Lower lobe of right lung (tissue), 2 donors: Measurements from ENCODE around the gene AKT1S1. TPM values are rescaled to one million over a fixed set of nuclear protein-coding genes. Genes with fewer than 3 reads are reported as not detected.

Experiments used
- ATAC-seq, 2 donors: fragments of 200-7000 bp; cut with Tn5 transposase; one replicate each; pipeline ENCODE4 v1.9.1; 2020 to 2022; ENCODE audit warnings: mild to moderate bottlenecking in 2 of 2, moderate library complexity in 2 of 2
- DNase-seq: peaks from one replicate; pipeline ENCODE4 v3.0.0-alpha.2; 2020
- H3K27ac ChIP-seq: fragments of 200-600 bp; one replicate; pipeline ENCODE4 v1.8.0; 2022
- H3K27me3 ChIP-seq: fragments of 200-600 bp; one replicate; pipeline ENCODE4 v1.8.0; 2022; ENCODE audit warnings: low read depth
- H3K36me3 ChIP-seq: fragments of 200-600 bp; one replicate; pipeline ENCODE4 v1.8.0; 2022; ENCODE audit warnings: mild to moderate bottlenecking
- H3K4me1 ChIP-seq: fragments of 200-600 bp; one replicate; pipeline ENCODE4 v1.8.0; 2022
- H3K4me3 ChIP-seq: fragments of 200-600 bp; one replicate; pipeline ENCODE4 v1.8.0; 2022; ENCODE audit warnings: mild to moderate bottlenecking
- H3K9me3 ChIP-seq: fragments of 200-600 bp; one replicate; pipeline ENCODE4 v1.8.0; 2022
- intact Hi-C: fragments of 100-400 bp; cut with DNase I; formaldehyde crosslinking; loops from one replicate; pipeline ENCODE4 v1.11.0; 2022
- total RNA-seq: library from RNA; stranded (reverse); fragmentation: NEBNext Ultra II Directional; extraction: Animal tissue kit (Norgen Biotek cat#: 25700); gene quantifications from one replicate; pipeline ENCODE4 v1.2.1, GENCODE V29; 2021
- TF ChIP-seq, protein P1 (sequence below): fragments of 200-600 bp; IDR thresholded peaks from one replicate; pipeline ENCODE4 v1.8.0; 2022; ENCODE audit warnings: antibody characterized with exemption, mild to moderate bottlenecking
- donor health status: DM: no; HTN: yes; CAD: no; lungs with severe emphysema.

AKT1S1 gene
- total RNA-seq, 1 donor from 2014 or later, result 29.7 TPM

DNA sequence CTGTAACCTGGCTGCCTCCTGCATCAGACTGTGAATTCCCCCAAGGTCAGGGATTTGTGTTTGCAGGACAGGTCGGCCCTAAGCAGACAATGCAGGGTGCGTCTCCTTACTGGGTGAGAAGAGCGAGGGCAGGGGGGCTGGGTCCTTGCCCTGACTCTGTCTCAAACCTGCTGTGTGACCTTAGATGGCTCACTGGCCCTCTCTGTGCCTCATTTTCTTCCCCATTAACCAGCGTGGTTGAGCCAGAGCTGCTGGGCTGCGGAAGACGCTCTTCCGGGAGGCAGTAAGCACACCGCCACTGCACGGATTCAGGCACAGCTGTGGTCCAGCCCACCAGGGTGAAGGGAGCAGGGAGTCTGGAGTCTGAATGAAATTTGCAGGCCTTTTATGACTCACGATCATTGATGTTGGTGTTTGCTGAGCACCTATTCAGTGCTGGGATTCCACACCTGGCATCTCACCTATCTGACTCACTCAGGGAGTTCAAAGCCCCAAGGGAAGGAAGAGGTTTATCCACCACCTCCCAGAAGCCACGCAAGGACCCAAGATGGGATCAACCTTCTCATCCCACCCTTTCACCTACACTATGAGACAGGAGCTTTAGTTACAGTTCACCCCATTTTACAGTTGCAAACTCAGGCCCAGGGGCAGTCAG lies 2.5 kb downstream of the AKT1S1 start:
- intact Hi-C loops, result no loop called here
- Histone ChIP-seq H3K36me3 (peaks cover 23% of the 10 kb centered on the region), H3K27ac (no peak overlapping the region), H3K4me3 (no peak overlapping the region), H3K9me3 (no peaks in the 10 kb centered on the region), H3K4me1 (peaks cover 35% of the 10 kb centered on the region), H3K27me3 (no peaks in the 10 kb centered on the region)
- no peak for DNase-seq
- TF ChIP-seq, protein P1, sequence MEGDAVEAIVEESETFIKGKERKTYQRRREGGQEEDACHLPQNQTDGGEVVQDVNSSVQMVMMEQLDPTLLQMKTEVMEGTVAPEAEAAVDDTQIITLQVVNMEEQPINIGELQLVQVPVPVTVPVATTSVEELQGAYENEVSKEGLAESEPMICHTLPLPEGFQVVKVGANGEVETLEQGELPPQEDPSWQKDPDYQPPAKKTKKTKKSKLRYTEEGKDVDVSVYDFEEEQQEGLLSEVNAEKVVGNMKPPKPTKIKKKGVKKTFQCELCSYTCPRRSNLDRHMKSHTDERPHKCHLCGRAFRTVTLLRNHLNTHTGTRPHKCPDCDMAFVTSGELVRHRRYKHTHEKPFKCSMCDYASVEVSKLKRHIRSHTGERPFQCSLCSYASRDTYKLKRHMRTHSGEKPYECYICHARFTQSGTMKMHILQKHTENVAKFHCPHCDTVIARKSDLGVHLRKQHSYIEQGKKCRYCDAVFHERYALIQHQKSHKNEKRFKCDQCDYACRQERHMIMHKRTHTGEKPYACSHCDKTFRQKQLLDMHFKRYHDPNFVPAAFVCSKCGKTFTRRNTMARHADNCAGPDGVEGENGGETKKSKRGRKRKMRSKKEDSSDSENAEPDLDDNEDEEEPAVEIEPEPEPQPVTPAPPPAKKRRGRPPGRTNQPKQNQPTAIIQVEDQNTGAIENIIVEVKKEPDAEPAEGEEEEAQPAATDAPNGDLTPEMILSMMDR, result no peak
- no peak for ATAC-seq

DNA sequence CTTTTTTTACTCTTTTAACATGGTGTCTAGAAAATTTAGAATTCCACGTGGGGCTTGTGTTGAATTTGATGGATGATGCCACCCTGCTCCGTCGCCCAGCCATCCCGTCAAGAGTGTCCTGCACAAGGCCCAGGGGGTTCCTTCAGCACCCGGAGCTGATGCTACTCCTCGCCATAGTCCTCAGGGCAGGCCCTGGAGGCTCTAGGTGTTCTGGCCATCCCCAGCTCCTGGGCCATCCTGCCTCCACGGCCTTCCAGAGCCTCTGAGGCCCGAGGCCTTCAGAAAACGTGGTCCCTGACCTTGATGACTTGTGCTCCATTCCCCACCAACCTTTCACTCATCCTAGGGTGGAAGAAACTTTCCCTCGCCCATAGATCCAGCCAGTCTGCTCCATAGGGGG lies 3.3 kb downstream of the AKT1S1 start:
- no peak overlapping the region for H3K4me3 ChIP-seq
- H3K27ac ChIP-seq, result no peak overlapping the region
- TF ChIP-seq, protein P1, result no peak
- H3K4me1 ChIP-seq, result peaks cover 31% of the 10 kb centered on the region
- intact Hi-C loops, result no loop called here
- ATAC-seq, result no peak
- H3K27me3 ChIP-seq, result no peaks in the 10 kb centered on the region
- no peaks in the 10 kb centered on the region for H3K9me3 ChIP-seq
- peaks cover 15% of the 10 kb centered on the region for H3K36me3 ChIP-seq
- DNase-seq, result no peak

DNA sequence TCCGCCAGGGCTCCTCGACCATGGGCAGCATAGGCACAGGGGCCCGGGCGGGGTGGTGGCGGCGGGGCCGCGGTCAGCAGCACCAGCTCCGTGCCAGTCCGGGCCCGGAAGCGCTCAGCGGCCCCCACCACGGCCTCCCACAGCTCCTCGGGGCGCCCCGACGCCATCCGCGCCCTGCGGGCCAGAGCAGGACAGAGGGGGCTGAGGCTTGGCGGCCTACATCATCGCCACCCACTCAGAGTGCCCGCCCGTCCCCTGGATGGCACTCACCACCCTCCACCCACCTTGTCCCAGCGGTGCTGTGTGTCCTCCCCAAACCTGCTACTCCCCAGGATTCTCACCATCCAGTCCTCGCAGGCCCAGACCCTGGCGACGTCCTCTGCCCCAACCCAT lies 4.0 kb downstream of the AKT1S1 start:
- Histone ChIP-seq H3K27me3 (no peaks in the 10 kb centered on the region), H3K4me1 (peaks cover 31% of the 10 kb centered on the region), H3K36me3 (peaks cover 10% of the 10 kb centered on the region), H3K4me3 (no peak overlapping the region), H3K27ac (no peak overlapping the region), H3K9me3 (no peaks in the 10 kb centered on the region)
- intact Hi-C loops, result no loop called here
- ATAC-seq, result no peak
- no peak for DNase-seq
- TF ChIP-seq, protein P1, result no peak

DNA sequence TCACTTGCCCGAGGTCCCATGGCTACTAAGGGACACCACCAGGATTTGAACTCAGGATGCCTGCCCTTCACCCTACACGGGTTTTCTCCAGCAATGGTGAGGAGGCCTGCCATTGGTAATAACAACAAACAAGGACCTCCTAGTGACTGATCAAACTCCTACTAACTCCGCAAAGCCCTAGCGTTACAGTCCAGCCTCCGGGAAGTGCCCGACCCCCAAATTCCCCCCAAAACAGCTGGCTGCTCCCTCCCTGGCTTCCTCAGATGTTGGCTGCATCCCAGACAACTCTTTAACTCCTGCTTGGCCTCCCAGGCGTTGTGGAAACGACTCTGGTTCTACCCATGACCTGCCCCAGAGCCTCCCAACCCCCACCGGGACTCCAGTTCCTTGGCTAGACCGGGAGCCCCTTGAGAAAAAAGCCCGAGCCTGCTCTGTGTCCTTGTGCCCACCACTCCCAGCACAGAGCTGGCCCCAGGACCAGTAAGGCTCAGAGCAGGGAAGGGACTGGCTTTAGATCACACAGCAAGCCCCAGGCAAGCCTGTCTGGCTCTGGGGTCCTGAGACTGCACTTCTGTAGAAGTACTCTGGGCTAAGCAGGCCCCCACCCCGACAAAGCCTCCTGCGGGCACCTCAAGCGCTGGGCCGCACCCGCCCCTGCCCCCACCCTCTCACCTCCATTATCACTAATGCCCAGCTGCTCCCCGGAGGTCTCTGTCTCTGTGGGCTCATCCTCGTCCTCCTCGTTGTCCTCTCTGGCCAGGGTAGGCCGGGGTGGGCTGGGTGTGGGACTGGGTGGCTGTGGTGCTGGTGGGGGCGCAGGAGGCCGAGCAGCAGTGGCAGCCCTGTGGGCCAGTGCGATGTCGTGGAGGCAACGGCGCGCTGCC lies 4.7 kb downstream of the AKT1S1 start:
- H3K4me3 ChIP-seq, result no peak overlapping the region
- H3K4me1 ChIP-seq, result peaks cover 35% of the 10 kb centered on the region
- no peak overlapping the region for H3K27ac ChIP-seq
- ATAC-seq, result no peak
- TF ChIP-seq, protein P1, result no peak
- DNase-seq, result no peak
- intact Hi-C loops, result no loop called here
- H3K27me3 ChIP-seq, result no peaks in the 10 kb centered on the region
- H3K9me3 ChIP-seq, result no peaks in the 10 kb centered on the region
- H3K36me3 ChIP-seq, result peaks cover 10% of the 10 kb centered on the region

DNA sequence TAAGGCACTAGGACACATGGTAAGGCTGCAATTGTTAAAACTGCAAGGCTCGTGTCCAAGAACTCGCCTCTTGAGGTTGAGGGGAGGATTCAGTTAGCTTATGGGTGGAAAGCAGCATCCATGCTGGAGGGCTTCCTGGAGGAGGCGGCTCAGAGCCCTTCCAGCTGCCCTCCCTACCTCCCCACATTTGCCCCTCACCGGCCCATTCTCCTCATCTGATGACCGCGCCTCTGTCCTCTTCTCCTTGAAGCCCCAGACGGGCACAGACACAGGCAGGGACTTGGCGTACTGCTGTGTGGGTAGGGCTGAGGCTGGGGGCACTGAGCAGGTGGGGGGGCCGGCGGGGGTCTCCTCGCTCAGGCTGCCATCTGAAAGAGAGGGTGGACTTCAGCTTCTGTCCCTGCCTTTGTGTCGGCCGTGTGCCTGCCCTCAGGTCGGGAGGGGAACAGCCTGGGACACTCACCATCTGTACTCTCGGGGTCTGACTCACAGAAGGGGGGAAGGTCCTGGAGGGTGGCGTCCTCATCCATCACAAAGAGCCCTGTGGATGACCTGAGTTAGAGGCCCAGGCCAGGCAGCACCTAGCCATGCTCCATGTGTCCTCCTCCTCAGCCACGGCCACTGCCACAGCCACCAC lies 5.7 kb downstream of the AKT1S1 start:
- Histone ChIP-seq H3K36me3 (peaks cover 10% of the 10 kb centered on the region), H3K4me1 (peaks cover 38% of the 10 kb centered on the region), H3K27me3 (no peaks in the 10 kb centered on the region), H3K4me3 (no peak overlapping the region), H3K9me3 (no peaks in the 10 kb centered on the region), H3K27ac (no peak overlapping the region)
- DNase-seq (no peak), ATAC-seq (no peak)
- intact Hi-C loops, result no loop called here
- TF ChIP-seq, protein P1, result no peak
